HCT116 (cell line): Measurements from ENCODE around the gene GUK1. TPM values are rescaled to one million over a fixed set of nuclear protein-coding genes. Genes with fewer than 3 reads are reported as not detected.
"Not testable (repeated sequence)": the region's sequence is repeated elsewhere in the genome, so short reads cannot be mapped to it uniquely, and the experiment has no call there.

Source experiments
- ATAC-seq: fragments of 200-7000 bp; cut with Tn5 transposase; 2 replicates; pipeline ENCODE4 v1.9.1; 2020; ENCODE audit warnings: mild to moderate bottlenecking, moderate library complexity
- BruUV-seq: library from RNA; stranded (reverse); fragments of 400-500 nt; replicated peaks from 2 replicates; lab custom pipeline; 2021; lab: Mats Ljungman, UMichigan
- CTCF ChIA-PET: fragments of 300-600 bp; sonication (Branson Sonifier 250); formaldehyde crosslinking; loops from one replicate; lab custom pipeline; 2021; ENCODE audit warnings: antibody characterized with exemption; lab: Charles Lee
- POLR2A ChIA-PET: fragments of 300-600, 350-600 bp; sonication (Branson Sonifier 250); formaldehyde crosslinking; loops from one replicate; lab custom pipeline; 2021; ENCODE audit warnings: antibody characterized with exemption; lab: Charles Lee
- RAD21 ChIA-PET, 2 experiments: fragments of 300-600 bp; sonication (Branson Sonifier 250); formaldehyde crosslinking; loops; one replicate each; lab custom pipeline; 2023; ENCODE audit warnings: low total read pairs in 2 of 2; ENCODE audit not compliant: uncharacterized antibody in 2 of 2, unreplicated experiment in 2 of 2, low non-redundant PET in 1 of 2; lab: Charles Lee
- DNase-seq: peaks from one replicate; pipeline ENCODE4 v3.0.0-alpha.2; 2010; ENCODE audit warnings: low read depth, low spot score
- H2AFZ ChIP-seq: fragments of 200-600 bp; shearing (Covaris generic), sonication (generic); 2 replicates; pipeline ENCODE4 v1.6.1; 2017; ENCODE audit warnings: low read depth, mixed run types, mixed read lengths, antibody characterized with exemption, low read length; ENCODE audit not compliant: poor library complexity, severe bottlenecking
- H3K27ac ChIP-seq: 2 replicates; pipeline ENCODE4 v1.5.1; 2012; ENCODE audit warnings: low read depth, low read length
- H3K27me3 ChIP-seq: fragments of 200-600 bp; sonication (generic); 2 replicates; pipeline ENCODE4 v1.6.1; 2016; ENCODE audit warnings: mixed run types, low read length, mixed read lengths; ENCODE audit not compliant: insufficient read depth
- H3K36me3 ChIP-seq, 2 experiments: fragments of 200-500 bp in 1 of 2; fragments of 200-600 bp in 1 of 2; sonication (Bioruptor generic) in 1 of 2; sonication (generic) in 1 of 2; 2 replicates each; pipeline versions ENCODE4 v1.5.1 to v1.6.1; 2014 to 2016; ENCODE audit warnings: low read length in 2 of 2, inconsistent platforms in 1 of 2, mixed read lengths in 1 of 2, mixed run types in 1 of 2; ENCODE audit not compliant: insufficient read depth in 2 of 2, control insufficient read depth in 1 of 2
- H3K4me1 ChIP-seq, 2 experiments: fragments of 200-600 bp in 1 of 2; sonication (generic) in 1 of 2; 2 replicates each; pipeline versions ENCODE4 v1.5.1 to v1.6.1; 2012 to 2017; ENCODE audit warnings: low read length in 2 of 2, inconsistent platforms in 1 of 2, mild to moderate bottlenecking in 1 of 2, mixed read lengths in 1 of 2, mixed run types in 1 of 2, moderate library complexity in 1 of 2; ENCODE audit not compliant: insufficient read depth in 2 of 2, control insufficient read depth in 1 of 2
- H3K4me2 ChIP-seq: fragments of 200-600 bp; sonication (generic); 2 replicates; pipeline ENCODE4 v1.6.1; 2017; ENCODE audit warnings: mixed run types, low read length, mixed read lengths
- H3K4me3 ChIP-seq, 2 experiments: fragments of 200-600 bp in 1 of 2; sonication (generic) in 1 of 2; replicated peaks in 1 of 2; 2 replicates each; pipeline ENCODE4 v1.5.1; 2011 to 2016; ENCODE audit warnings: low read length in 2 of 2, control low read depth in 1 of 2, low read depth in 1 of 2, mild to moderate bottlenecking in 1 of 2, mixed read lengths in 1 of 2, mixed run types in 1 of 2
- H3K79me2 ChIP-seq: fragments of 200-600 bp; sonication (generic); 2 replicates; pipeline ENCODE4 v1.6.1; 2017; ENCODE audit warnings: mild to moderate bottlenecking, mixed run types, low read length, moderate library complexity, mixed read lengths; ENCODE audit not compliant: insufficient read depth
- H3K9ac ChIP-seq: fragments of 200-600 bp; sonication (generic); 2 replicates; pipeline ENCODE4 v1.6.1; 2016; ENCODE audit warnings: low read length, mixed read lengths
- H3K9me2 ChIP-seq: fragments of 200-600 bp; sonication (generic), shearing (Covaris generic); 2 replicates; pipeline ENCODE4 v1.6.1; 2017; ENCODE audit warnings: mixed run types, mild to moderate bottlenecking, moderate library complexity; ENCODE audit not compliant: insufficient read depth
- H3K9me3 ChIP-seq, 2 experiments: fragments of 200-500 bp in 1 of 2; fragments of 200-600 bp in 1 of 2; sonication (Bioruptor generic) in 1 of 2; sonication (generic) in 1 of 2; 2 replicates each; pipeline ENCODE4 v1.6.1; 2014 to 2017; ENCODE audit warnings: low read length in 2 of 2, mixed read lengths in 2 of 2, inconsistent platforms in 1 of 2, low read depth in 1 of 2, mild to moderate bottlenecking in 1 of 2, mixed run types in 1 of 2, moderate library complexity in 1 of 2; ENCODE audit not compliant: control insufficient read depth in 1 of 2, insufficient read depth in 1 of 2
- H4K20me1 ChIP-seq: fragments of 200-600 bp; sonication (generic), shearing (Covaris generic); 2 replicates; pipeline ENCODE4 v1.6.1; 2017; ENCODE audit warnings: mixed run types, mild to moderate bottlenecking, moderate library complexity; ENCODE audit not compliant: insufficient read depth
- CEBPB ChIP-seq: IDR thresholded peaks from 2 replicates; pipeline ENCODE4 v1.6.1; 2012; ENCODE audit warnings: low read depth
- ELF1 ChIP-seq: IDR thresholded peaks from 2 replicates; pipeline ENCODE4 v1.6.1; 2012; ENCODE audit warnings: low read depth, borderline replicate concordance
- FOSL1 ChIP-seq: IDR thresholded peaks from 2 replicates; pipeline ENCODE4 v1.6.1; 2012; ENCODE audit warnings: low read depth
- intact Hi-C: fragments of 100-400 bp; cut with micrococcal nuclease; formaldehyde crosslinking; loops from 2 replicates; pipeline ENCODE4 v1.10.0; 2022
- total RNA-seq: library from RNA; stranded (reverse); gene quantifications from one replicate; pipeline ENCODE4 v1.2.1, GENCODE V29; 2021; ENCODE audit not compliant: unreplicated experiment
- TF ChIP-seq, protein P1 (sequence below): IDR thresholded peaks from 2 replicates; pipeline ENCODE4 v1.6.1; 2012
- TF ChIP-seq, protein P2 (sequence below): IDR thresholded peaks from 2 replicates; pipeline ENCODE4 v1.6.1; 2012; ENCODE audit warnings: low read depth
- TF ChIP-seq, protein P3 (sequence below): IDR thresholded peaks from 2 replicates; pipeline ENCODE4 v1.6.1; 2011; ENCODE audit warnings: mild to moderate bottlenecking, low read length, moderate library complexity; ENCODE audit not compliant: insufficient replicate concordance; ENCODE audit errors: extremely low read depth

Gene GUK1
- total RNA-seq, 1 experiment from 2014 or later = 145 TPM

- POLR2A ChIA-PET = no interaction called here
- no TSS peak for BruUV-seq
Measured at GRCh38 chr1:228185641-228185965, 45.5 kb downstream of the GUK1 start.

GRCh38 chr1:228188249-228188648 lies 48.2 kb downstream of the GUK1 start:
- RAD21 ChIA-PET, H4K20me1 ChIP-seq, BruUV-seq, CTCF ChIA-PET, H3K27me3 ChIP-seq, H3K36me3 ChIP-seq, DNase-seq, H3K9ac ChIP-seq, ATAC-seq, POLR2A ChIA-PET, H3K4me3 ChIP-seq, H3K9me2 ChIP-seq, H2AFZ ChIP-seq, intact Hi-C loops, H3K79me2 ChIP-seq, H3K4me1 ChIP-seq, H3K9me3 ChIP-seq, H3K4me2 ChIP-seq, H3K27ac ChIP-seq: not testable (repeated sequence)

More at GRCh38 chr1:228185641-228185965, 45.5 kb downstream of the GUK1 start:
- H3K9ac ChIP-seq = no peak overlapping the region
- no peaks in the 10 kb centered on the region for H3K9me2 ChIP-seq
- RAD21 ChIA-PET = no interaction called here
- no peaks in the 10 kb centered on the region for H3K79me2 ChIP-seq
- no peaks in the 10 kb centered on the region for H3K27me3 ChIP-seq
- no peak overlapping the region for H3K4me2 ChIP-seq
- 0 out of 4 replicates have a peak, but pooled peaks cover 0 to 4% of the 10 kb centered on the region in 2 experiments for H3K4me1 ChIP-seq
- DNase-seq (no peak), ATAC-seq (no peak)
- TF ChIP-seq FOSL1 = no peak
- no peak for TF ChIP-seq CEBPB
- no peak for TF ChIP-seq ELF1
- TF ChIP-seq, protein P1, sequence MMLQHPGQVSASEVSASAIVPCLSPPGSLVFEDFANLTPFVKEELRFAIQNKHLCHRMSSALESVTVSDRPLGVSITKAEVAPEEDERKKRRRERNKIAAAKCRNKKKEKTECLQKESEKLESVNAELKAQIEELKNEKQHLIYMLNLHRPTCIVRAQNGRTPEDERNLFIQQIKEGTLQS = no peak
- TF ChIP-seq, protein P2, sequence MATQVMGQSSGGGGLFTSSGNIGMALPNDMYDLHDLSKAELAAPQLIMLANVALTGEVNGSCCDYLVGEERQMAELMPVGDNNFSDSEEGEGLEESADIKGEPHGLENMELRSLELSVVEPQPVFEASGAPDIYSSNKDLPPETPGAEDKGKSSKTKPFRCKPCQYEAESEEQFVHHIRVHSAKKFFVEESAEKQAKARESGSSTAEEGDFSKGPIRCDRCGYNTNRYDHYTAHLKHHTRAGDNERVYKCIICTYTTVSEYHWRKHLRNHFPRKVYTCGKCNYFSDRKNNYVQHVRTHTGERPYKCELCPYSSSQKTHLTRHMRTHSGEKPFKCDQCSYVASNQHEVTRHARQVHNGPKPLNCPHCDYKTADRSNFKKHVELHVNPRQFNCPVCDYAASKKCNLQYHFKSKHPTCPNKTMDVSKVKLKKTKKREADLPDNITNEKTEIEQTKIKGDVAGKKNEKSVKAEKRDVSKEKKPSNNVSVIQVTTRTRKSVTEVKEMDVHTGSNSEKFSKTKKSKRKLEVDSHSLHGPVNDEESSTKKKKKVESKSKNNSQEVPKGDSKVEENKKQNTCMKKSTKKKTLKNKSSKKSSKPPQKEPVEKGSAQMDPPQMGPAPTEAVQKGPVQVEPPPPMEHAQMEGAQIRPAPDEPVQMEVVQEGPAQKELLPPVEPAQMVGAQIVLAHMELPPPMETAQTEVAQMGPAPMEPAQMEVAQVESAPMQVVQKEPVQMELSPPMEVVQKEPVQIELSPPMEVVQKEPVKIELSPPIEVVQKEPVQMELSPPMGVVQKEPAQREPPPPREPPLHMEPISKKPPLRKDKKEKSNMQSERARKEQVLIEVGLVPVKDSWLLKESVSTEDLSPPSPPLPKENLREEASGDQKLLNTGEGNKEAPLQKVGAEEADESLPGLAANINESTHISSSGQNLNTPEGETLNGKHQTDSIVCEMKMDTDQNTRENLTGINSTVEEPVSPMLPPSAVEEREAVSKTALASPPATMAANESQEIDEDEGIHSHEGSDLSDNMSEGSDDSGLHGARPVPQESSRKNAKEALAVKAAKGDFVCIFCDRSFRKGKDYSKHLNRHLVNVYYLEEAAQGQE = no peak
- TF ChIP-seq, protein P3, sequence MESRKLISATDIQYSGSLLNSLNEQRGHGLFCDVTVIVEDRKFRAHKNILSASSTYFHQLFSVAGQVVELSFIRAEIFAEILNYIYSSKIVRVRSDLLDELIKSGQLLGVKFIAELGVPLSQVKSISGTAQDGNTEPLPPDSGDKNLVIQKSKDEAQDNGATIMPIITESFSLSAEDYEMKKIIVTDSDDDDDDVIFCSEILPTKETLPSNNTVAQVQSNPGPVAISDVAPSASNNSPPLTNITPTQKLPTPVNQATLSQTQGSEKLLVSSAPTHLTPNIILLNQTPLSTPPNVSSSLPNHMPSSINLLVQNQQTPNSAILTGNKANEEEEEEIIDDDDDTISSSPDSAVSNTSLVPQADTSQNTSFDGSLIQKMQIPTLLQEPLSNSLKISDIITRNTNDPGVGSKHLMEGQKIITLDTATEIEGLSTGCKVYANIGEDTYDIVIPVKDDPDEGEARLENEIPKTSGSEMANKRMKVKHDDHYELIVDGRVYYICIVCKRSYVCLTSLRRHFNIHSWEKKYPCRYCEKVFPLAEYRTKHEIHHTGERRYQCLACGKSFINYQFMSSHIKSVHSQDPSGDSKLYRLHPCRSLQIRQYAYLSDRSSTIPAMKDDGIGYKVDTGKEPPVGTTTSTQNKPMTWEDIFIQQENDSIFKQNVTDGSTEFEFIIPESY = no peak
- no peak overlapping the region for H2AFZ ChIP-seq
- H3K4me3 ChIP-seq = no peak overlapping the region
- no peaks in the 10 kb centered on the region for H4K20me1 ChIP-seq
- H3K9me3 ChIP-seq = no peaks in the 10 kb centered on the region
- H3K27ac ChIP-seq = no peak overlapping the region
- CTCF ChIA-PET = no interaction called here
- no peaks in the 10 kb centered on the region for H3K36me3 ChIP-seq
- intact Hi-C loops = no loop called here
